ENCODE results near the gene PIGB. TPM values are rescaled to one million over a fixed set of nuclear protein-coding genes. Genes with fewer than 3 reads are reported as not detected.
A peak's percentile ranks its signal among the peaks of the same experiment; 100 is the strongest.

The PIGB gene
- total RNA-seq, 1 donor, result 19.6 TPM

- peak; percentile 75 for DNase-seq (ENCODE audit: low read depth)
- no peak for TF ChIP-seq CTCF (IDR thresholded peaks at IDR 0.05; ENCODE audit: insufficient read depth, low read length)
- H3K4me3 ChIP-seq (ENCODE audit: low read depth, low read length), result peak overlapping the region; percentile 91
These were observed 665 bp downstream of the PIGB start for GRCh38 chr15:55319537-55320237.

- DNase-seq (ENCODE audit: low read depth), result no peak
- TF ChIP-seq CTCF (IDR thresholded peaks at IDR 0.05; ENCODE audit: insufficient read depth, low read length), result no peak
- H3K4me3 ChIP-seq (ENCODE audit: low read depth, low read length), result peak overlapping the region; percentile 91
These were observed 1.2 kb downstream of the PIGB start for GRCh38 chr15:55320238-55320550.

- no peak for TF ChIP-seq CTCF (IDR thresholded peaks at IDR 0.05; ENCODE audit: insufficient read depth, low read length)
- no peak overlapping the region for H3K4me3 ChIP-seq (ENCODE audit: low read depth, low read length)
- DNase-seq (ENCODE audit: low read depth), result no peak
These were observed 1.9 kb downstream of the PIGB start for GRCh38 chr15:55320963-55321362.

- H3K4me3 ChIP-seq (ENCODE audit: low read depth, low read length), result no peak overlapping the region
- TF ChIP-seq CTCF (IDR thresholded peaks at IDR 0.05; ENCODE audit: insufficient read depth, low read length), result no peak
- DNase-seq (ENCODE audit: low read depth), result no peak
These were observed 3.4 kb downstream of the PIGB start for GRCh38 chr15:55322467-55322866.

- DNase-seq (ENCODE audit: low read depth), result no peak
- TF ChIP-seq CTCF (IDR thresholded peaks at IDR 0.05; ENCODE audit: insufficient read depth, low read length), result no peak
- H3K4me3 ChIP-seq (ENCODE audit: low read depth, low read length), result no peak overlapping the region
These were observed 8.4 kb downstream of the PIGB start for GRCh38 chr15:55327387-55327786.

- no peak for DNase-seq (ENCODE audit: low read depth)
- TF ChIP-seq CTCF (IDR thresholded peaks at IDR 0.05; ENCODE audit: insufficient read depth, low read length), result no peak
- no peak overlapping the region for H3K4me3 ChIP-seq (ENCODE audit: low read depth, low read length)
These were observed 15.3 kb downstream of the PIGB start for GRCh38 chr15:55334371-55334770.

GRCh38 chr15:55334997-55335396 lies 16.0 kb downstream of the PIGB start:
- DNase-seq (ENCODE audit: low read depth), result peak; percentile 27
- H3K4me3 ChIP-seq (ENCODE audit: low read depth, low read length), result no peak overlapping the region
- no peak for TF ChIP-seq CTCF (IDR thresholded peaks at IDR 0.05; ENCODE audit: insufficient read depth, low read length)
